ENCODE results near the gene UBE2O.

Gene UBE2O

DNA sequence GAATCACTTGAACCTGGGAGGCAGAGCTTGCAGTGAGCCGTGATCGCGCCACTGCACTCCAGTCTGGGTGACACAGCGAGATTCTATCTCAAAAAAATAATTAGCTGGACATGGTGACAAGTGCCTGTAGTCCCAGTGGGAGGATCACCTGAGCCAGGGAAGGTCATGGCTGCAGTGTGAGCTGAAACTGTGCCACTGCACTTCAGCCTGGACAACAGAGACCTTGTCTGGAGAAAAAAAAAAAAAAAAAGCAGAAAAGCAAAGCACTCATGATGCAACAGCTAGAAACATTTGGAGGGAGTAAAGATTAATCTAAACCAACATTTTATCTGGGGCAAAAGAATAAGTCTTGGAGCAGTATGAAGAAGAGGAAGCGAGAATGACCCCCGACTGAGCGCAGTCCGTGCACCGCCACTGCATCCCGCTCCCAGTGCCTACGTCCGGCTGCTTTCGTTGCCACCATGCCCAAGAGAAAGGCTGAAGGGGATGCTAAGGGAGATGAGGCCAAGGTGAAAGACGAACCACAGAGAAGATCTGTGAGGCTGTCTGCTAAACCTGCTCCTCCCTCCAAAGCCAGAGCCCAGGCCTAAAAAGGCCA lies 107.5 kb downstream of the UBE2O start:
- no peak for DNase-seq (ENCODE audit: low read depth)

DNA sequence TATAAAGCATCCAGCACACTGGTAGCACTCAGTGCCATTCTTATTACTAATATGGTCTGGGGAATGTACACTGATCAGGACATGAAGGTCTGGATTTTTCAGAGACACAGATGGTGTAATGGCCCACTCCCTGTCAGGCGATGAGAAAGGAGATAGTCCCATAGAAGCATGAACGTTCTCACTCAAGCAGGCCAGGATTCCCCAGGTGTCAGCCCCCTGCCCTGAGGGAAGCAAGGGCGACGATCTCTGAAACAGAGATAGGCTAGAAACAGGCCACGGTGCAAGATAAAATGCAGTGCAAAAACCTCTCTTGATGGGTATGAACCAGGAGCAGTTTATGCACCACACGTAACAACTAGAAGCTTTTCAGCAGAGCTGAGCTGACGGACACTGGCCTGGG lies 109.8 kb downstream of the UBE2O start:
- no peak for DNase-seq (ENCODE audit: low read depth)

DNA sequence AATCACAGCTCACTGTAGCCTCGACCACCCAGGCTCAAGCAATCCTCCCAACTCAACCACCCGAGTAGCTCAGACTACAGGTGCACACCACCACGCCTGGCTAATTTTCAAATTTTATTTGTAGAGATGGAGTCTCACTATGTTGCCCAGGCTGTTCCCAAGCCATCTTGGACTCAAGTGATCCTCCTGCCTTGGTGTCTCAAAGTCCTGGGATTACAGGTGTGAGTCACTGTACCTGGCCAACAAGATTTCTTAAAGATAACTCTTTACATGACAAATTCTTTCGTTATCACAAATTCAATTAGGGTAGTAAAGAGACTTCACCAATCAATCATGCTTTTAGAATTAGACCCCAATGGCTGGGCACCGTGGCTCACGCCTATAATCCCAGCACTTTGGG lies 111.7 kb downstream of the UBE2O start:
- no peak for DNase-seq (ENCODE audit: low read depth)

Data from CMK (cell line).